H9 (cell line): ENCODE data around the gene NANOS3. TPM values are rescaled to one million over a fixed set of nuclear protein-coding genes. Genes with fewer than 3 reads are reported as not detected.

Source experiments
- DNase-seq: peaks from one replicate; pipeline ENCODE4 v3.0.0-alpha.2; 2017
- H2AFZ ChIP-seq: one replicate; pipeline ENCODE4 v1.6.1; 2013; ENCODE audit warnings: mild to moderate bottlenecking, low read length, control low read depth, moderate library complexity
- H2AK5ac ChIP-seq: 2 replicates; pipeline ENCODE4 v1.6.1; 2013; ENCODE audit warnings: low read length, control low read depth, mixed read lengths; ENCODE audit not compliant: insufficient read length
- H2BK120ac ChIP-seq: one replicate; pipeline ENCODE4 v1.6.1; 2013; ENCODE audit warnings: low read depth, mild to moderate bottlenecking, low read length, control low read depth, inconsistent platforms; ENCODE audit not compliant: poor library complexity, severe bottlenecking
- H2BK12ac ChIP-seq: 2 replicates; pipeline ENCODE4 v1.6.1; 2013; ENCODE audit warnings: low read length, control low read depth, mixed read lengths, low read depth; ENCODE audit not compliant: insufficient read length
- H2BK15ac ChIP-seq: 2 replicates; pipeline ENCODE4 v1.6.1; 2013; ENCODE audit warnings: low read depth, low read length, control low read depth
- H2BK20ac ChIP-seq: one replicate; pipeline ENCODE4 v1.6.1; 2013; ENCODE audit warnings: low read depth, mild to moderate bottlenecking, low read length, control low read depth, inconsistent platforms; ENCODE audit not compliant: poor library complexity, severe bottlenecking
- H2BK5ac ChIP-seq: 2 replicates; pipeline ENCODE4 v1.6.1; 2013; ENCODE audit warnings: low read length, control low read depth, mixed read lengths; ENCODE audit not compliant: insufficient read length
- H3K14ac ChIP-seq: 2 replicates; pipeline ENCODE4 v1.6.1; 2013; ENCODE audit warnings: low read length, control low read depth; ENCODE audit not compliant: insufficient read depth
- H3K18ac ChIP-seq: 2 replicates; pipeline ENCODE4 v1.6.1; 2013; ENCODE audit warnings: low read depth, mild to moderate bottlenecking, mixed read lengths, low read length, control low read depth; ENCODE audit not compliant: insufficient read length
- H3K23ac ChIP-seq: 2 replicates; pipeline ENCODE4 v1.6.1; 2013; ENCODE audit warnings: low read length, control low read depth, mixed read lengths, low read depth; ENCODE audit not compliant: insufficient read length
- H3K23me2 ChIP-seq: 2 replicates; pipeline ENCODE4 v1.6.1; 2013; ENCODE audit warnings: low read depth, mild to moderate bottlenecking, mixed read lengths, low read length, control low read depth; ENCODE audit not compliant: insufficient read length, poor library complexity, severe bottlenecking
- H3K27ac ChIP-seq: 2 replicates; pipeline ENCODE4 v1.5.1; 2013; ENCODE audit warnings: low read length, control low read depth, mixed read lengths, low read depth; ENCODE audit not compliant: insufficient read length
- H3K27me3 ChIP-seq: 2 replicates; pipeline ENCODE4 v1.6.1; 2013; ENCODE audit warnings: low read length, control low read depth, inconsistent platforms; ENCODE audit not compliant: insufficient read depth
- H3K4ac ChIP-seq: 2 replicates; pipeline ENCODE4 v1.6.1; 2013; ENCODE audit warnings: low read depth, mild to moderate bottlenecking, control low read depth, inconsistent platforms, low read length, moderate library complexity
- H3K4me1 ChIP-seq: 2 replicates; pipeline ENCODE4 v1.6.1; 2013; ENCODE audit warnings: low read length, control low read depth, inconsistent platforms; ENCODE audit not compliant: insufficient read depth
- H3K4me2 ChIP-seq: 2 replicates; pipeline ENCODE4 v1.6.1; 2013; ENCODE audit warnings: low read length, control low read depth, mixed read lengths; ENCODE audit not compliant: insufficient read length, insufficient read depth
- H3K56ac ChIP-seq: 2 replicates; pipeline ENCODE4 v1.6.1; 2013; ENCODE audit warnings: low read depth, mild to moderate bottlenecking, mixed read lengths, low read length, control low read depth; ENCODE audit not compliant: insufficient read length
- H3K79me1 ChIP-seq: 2 replicates; pipeline ENCODE4 v1.6.1; 2013; ENCODE audit warnings: low read depth, mild to moderate bottlenecking, moderate library complexity, low read length, control low read depth, inconsistent platforms; ENCODE audit not compliant: insufficient read depth, poor library complexity, severe bottlenecking
- H3K79me2 ChIP-seq: 2 replicates; pipeline ENCODE4 v1.6.1; 2013; ENCODE audit warnings: low read length, control low read depth, inconsistent platforms; ENCODE audit not compliant: insufficient read depth
- H3K9ac ChIP-seq: 2 replicates; pipeline ENCODE4 v1.6.1; 2013; ENCODE audit warnings: low read length, control low read depth, mixed read lengths; ENCODE audit not compliant: insufficient read length; ENCODE audit errors: extremely low read depth
- H3K9me3 ChIP-seq: one replicate; pipeline ENCODE4 v1.6.1; 2013; ENCODE audit warnings: low read depth, low read length, inconsistent platforms; ENCODE audit not compliant: control insufficient read depth
- H3T11ph ChIP-seq: one replicate; pipeline ENCODE4 v1.6.1; 2013; ENCODE audit warnings: mild to moderate bottlenecking, low read length, control low read depth, inconsistent platforms
- H4K20me1 ChIP-seq: one replicate; pipeline ENCODE4 v1.6.1; 2013; ENCODE audit not compliant: control insufficient read depth, insufficient read length, insufficient read depth
- H4K5ac ChIP-seq: 2 replicates; pipeline ENCODE4 v1.6.1; 2013; ENCODE audit warnings: low read depth, mild to moderate bottlenecking, mixed read lengths, low read length, control low read depth; ENCODE audit not compliant: insufficient read length
- H4K8ac ChIP-seq: replicated peaks from 2 replicates; pipeline ENCODE4 v1.6.1; 2013; ENCODE audit warnings: low read length, control low read depth, mixed read lengths, low read depth; ENCODE audit not compliant: insufficient read length
- H4K91ac ChIP-seq: 2 replicates; pipeline ENCODE4 v1.6.1; 2013; ENCODE audit warnings: low read depth, mild to moderate bottlenecking, moderate library complexity, mixed read lengths, low read length, control low read depth; ENCODE audit not compliant: insufficient read length
- H3K27ac Mint-ChIP-seq, 3 experiments: 2 replicates in 2 of 3; 3 replicates in 1 of 3; pipeline ENCODE4 v1.8.0; 2020 to 2021; ENCODE audit warnings: mixed read lengths in 3 of 3, mild to moderate bottlenecking in 1 of 3, moderate library complexity in 1 of 3
- H3K27me3 Mint-ChIP-seq: 2 replicates; pipeline ENCODE4 v1.8.0; 2021; ENCODE audit warnings: low read depth, mild to moderate bottlenecking, moderate library complexity, mixed read lengths
- H3K36me3 Mint-ChIP-seq, 3 experiments: 2 replicates in 2 of 3; 3 replicates in 1 of 3; pipeline ENCODE4 v1.8.0; 2020 to 2021; ENCODE audit warnings: low read depth in 3 of 3, mixed read lengths in 3 of 3; ENCODE audit not compliant: insufficient read depth in 1 of 3
- H3K4me1 Mint-ChIP-seq, 2 experiments: 2 replicates each; pipeline ENCODE4 v1.8.0; 2020; ENCODE audit warnings: mixed read lengths in 2 of 2
- H3K4me3 Mint-ChIP-seq, 2 experiments: 2 replicates in 1 of 2; 3 replicates in 1 of 2; pipeline ENCODE4 v1.8.0; 2020 to 2021; ENCODE audit warnings: mild to moderate bottlenecking in 2 of 2, mixed read lengths in 2 of 2, moderate library complexity in 1 of 2
- H3K9me3 Mint-ChIP-seq, 2 experiments: 2 replicates in 1 of 2; 3 replicates in 1 of 2; pipeline ENCODE4 v1.8.0; 2020; ENCODE audit warnings: mild to moderate bottlenecking in 2 of 2, mixed read lengths in 2 of 2, moderate library complexity in 1 of 2
- CTCF ChIP-seq: fragments of 200-600 bp; sonication (generic); conservative IDR thresholded peaks from 3 replicates; pipeline ENCODE4 v1.8.0; 2021; ENCODE audit warnings: antibody characterized with exemption, mild to moderate bottlenecking
- WGBS: extraction: QIAGEN DNeasy Blood & Tissue Kit; methylation state at CpG from one replicate; pipeline ENCODE4 v1.1.7; 2013; ENCODE audit warnings: missing lambda C conversion rate, low lambda C conversion rate, mixed read lengths; ENCODE audit not compliant: insufficient read length; ENCODE audit errors: extremely low coverage; 5-methylcytosine and 5-hydroxymethylcytosine counted together
- total RNA-seq: library from RNA; stranded (reverse); gene quantifications from 2 replicates; pipeline ENCODE4 v1.2.1, GENCODE V29; 2021

The NANOS3 gene
- total RNA-seq, 1 experiment from 2014 or later = not detected

GRCh38 chr19:13833330-13834243, 43.3 kb upstream of the NANOS3 start:
- H3K27me3 ChIP-seq = no peaks in the 10 kb centered on the region
- no peaks in the 10 kb centered on the region for H3K79me1 ChIP-seq
- peaks cover 10 to 24% (median 24%) of the 10 kb centered on the region in 3 experiments; a peak in 6 of 7 replicates for H3K36me3 Mint-ChIP-seq
- no peak overlapping the region for H2BK5ac ChIP-seq
- H3K27me3 Mint-ChIP-seq = no peaks in the 10 kb centered on the region; the same call in 1 of the 2 replicates
- H2BK120ac ChIP-seq = no peak overlapping the region
- WGBS = no CpG with 5 or more reads among the region's 59 CpGs
- TF ChIP-seq CTCF = peak; percentile 73
- peak overlapping the region; percentile 52 for H3K18ac ChIP-seq
- peak overlapping the region; percentile 63 to 81 for H3K4me3 Mint-ChIP-seq
- H2BK12ac ChIP-seq = no peak overlapping the region
- peak overlapping the region; percentile 63 for H3K4me2 ChIP-seq
- peak overlapping the region; percentile 76 to 92 (median 77); a peak in 5 of 7 replicates for H3K27ac Mint-ChIP-seq
- H3T11ph ChIP-seq = no peak overlapping the region
- H2AK5ac ChIP-seq = no peak overlapping the region
- peaks cover 8 to 10% of the 10 kb centered on the region in 2 experiments; a peak in 3 of 4 replicates for H3K4me1 Mint-ChIP-seq
- H3K27ac ChIP-seq = no peak overlapping the region
- peak; percentile 97 for DNase-seq
- H3K4ac ChIP-seq = no peak overlapping the region
- no peak overlapping the region for H4K8ac ChIP-seq
- H3K23ac ChIP-seq = no peak overlapping the region
- H3K56ac ChIP-seq = no peak overlapping the region
- H3K9me3 ChIP-seq = no peaks in the 10 kb centered on the region
- no peak overlapping the region for H2AFZ ChIP-seq
- no peak overlapping the region for H2BK20ac ChIP-seq
- no peaks in the 10 kb centered on the region for H4K20me1 ChIP-seq
- no peak overlapping the region for H2BK15ac ChIP-seq
- no peaks in the 10 kb centered on the region for H3K79me2 ChIP-seq
- H3K9me3 Mint-ChIP-seq = no peaks in the 10 kb centered on the region; a peak in 1 of 5 replicates
- no peak overlapping the region for H3K9ac ChIP-seq
- no peaks in the 10 kb centered on the region; the same call in 1 of the 2 replicates for H3K4me1 ChIP-seq
- H4K91ac ChIP-seq = no peak overlapping the region
- no peak overlapping the region for H4K5ac ChIP-seq
- 0 out of 2 replicates have a peak overlapping the region, but pooled peaks have one; percentile 14 for H3K14ac ChIP-seq
- peaks cover 7% of the 10 kb centered on the region for H3K23me2 ChIP-seq
